GM12872 (cell line): ENCODE results near the gene LDB3.

Experiments used
- CTCF ChIP-seq: IDR thresholded peaks from 3 replicates; pipeline ENCODE4 v1.5.1; 2011; ENCODE audit warnings: low read depth, mild to moderate bottlenecking, low read length, moderate library complexity; ENCODE audit not compliant: insufficient read depth

LDB3 gene

GRCh38 chr10:86768412-86769062 lies 100.2 kb downstream of the LDB3 start:
- no peak for TF ChIP-seq CTCF

GRCh38 chr10:86769991-86770390 lies 101.7 kb downstream of the LDB3 start:
- no peak for TF ChIP-seq CTCF

DNA sequence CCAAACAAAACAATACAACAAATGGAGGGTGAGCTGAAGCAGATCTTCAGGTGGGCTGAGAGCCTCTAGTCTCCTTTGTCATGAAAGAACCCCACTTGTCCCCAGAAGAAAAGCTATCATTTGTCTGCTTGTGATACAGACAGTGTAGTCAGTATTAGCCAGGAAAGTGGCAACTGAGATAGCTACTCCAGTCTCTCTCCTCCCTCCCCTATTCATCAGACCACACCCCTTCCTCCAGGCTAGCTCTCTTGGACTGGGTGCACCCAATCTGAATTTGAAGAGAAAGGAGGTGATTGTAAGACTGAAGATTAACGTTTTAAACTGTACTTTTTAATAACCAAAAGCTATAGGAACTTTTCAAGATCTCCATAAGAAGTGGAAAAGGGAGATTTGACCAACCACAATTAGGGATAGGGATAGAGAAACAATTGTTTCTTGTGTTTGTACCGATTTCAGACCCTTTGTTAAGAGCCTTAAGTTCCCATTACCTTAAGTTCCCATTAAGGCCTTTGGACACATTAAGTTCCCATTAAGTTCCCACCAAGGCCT lies 102.2 kb downstream of the LDB3 start:
- no peak for TF ChIP-seq CTCF

- TF ChIP-seq CTCF: no peak
Observed at GRCh38 chr10:86773498-86773897, 105.2 kb downstream of the LDB3 start.

- TF ChIP-seq CTCF: no peak
Observed at GRCh38 chr10:86775056-86775869, 107.0 kb downstream of the LDB3 start.

DNA sequence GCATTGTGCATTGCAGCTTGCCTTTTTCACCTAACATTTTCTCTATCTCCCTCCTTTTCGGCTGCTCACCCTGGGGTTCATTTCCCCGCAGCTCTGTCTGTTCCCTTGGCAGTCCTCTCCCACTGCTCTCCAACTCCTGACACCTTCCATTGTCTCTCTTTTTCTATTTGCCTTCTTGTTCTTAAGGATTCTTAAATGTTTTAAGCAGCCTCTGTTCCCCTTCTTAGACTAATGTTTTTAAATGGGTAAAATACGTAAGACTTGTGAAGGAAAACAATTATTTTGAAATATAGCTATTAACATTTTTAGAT lies 107.5 kb downstream of the LDB3 start:
- no peak for TF ChIP-seq CTCF

GRCh38 chr10:86779220-86780017 lies 111.1 kb downstream of the LDB3 start:
- no peak for TF ChIP-seq CTCF
